HepG2 (cell line): ENCODE measurements around the gene NOP56. TPM values are rescaled to one million over a fixed set of nuclear protein-coding genes. Genes with fewer than 3 reads are reported as not detected.

Experiments
- AFF4 ChIP-seq: sonication (generic); formaldehyde crosslinking; IDR thresholded peaks from 2 replicates; pipeline ENCODE4 v1.4.0; 2020; ENCODE audit warnings: missing genetic modification reagents
- AHR ChIP-seq: IDR thresholded peaks from 2 replicates; pipeline ENCODE4 v1.6.1; 2018; ENCODE audit warnings: missing genetic modification reagents, missing compliant biosample characterization
- ATF7 ChIP-seq, 2 experiments: fragments of 450-650 bp in 1 of 2; sonication (generic) in 1 of 2; formaldehyde crosslinking in 1 of 2; IDR thresholded peaks; 2 replicates each; pipeline versions ENCODE4 v1.4.0 to v1.6.1; 2016 to 2020; ENCODE audit warnings: antibody characterized with exemption in 1 of 2, mild to moderate bottlenecking in 1 of 2, missing genetic modification reagents in 1 of 2
- FOXA1 ChIP-seq, 2 experiments: fragments of 450-650 bp in 1 of 2; sonication (generic) in 1 of 2; formaldehyde crosslinking in 1 of 2; IDR thresholded peaks; 2 replicates each; pipeline versions ENCODE4 v1.4.0 to v1.6.1; 2016 to 2020; ENCODE audit warnings: missing genetic modification reagents in 1 of 2
- HNF4A ChIP-seq: sonication (generic); formaldehyde crosslinking; IDR thresholded peaks from 2 replicates; pipeline ENCODE4 v1.4.0; 2020; ENCODE audit warnings: missing genetic modification reagents
- NR2C2 ChIP-seq: sonication (generic); formaldehyde crosslinking; IDR thresholded peaks from 2 replicates; pipeline ENCODE4 v1.4.0; 2020; ENCODE audit warnings: missing genetic modification reagents, mild to moderate bottlenecking, moderate library complexity, borderline replicate concordance
- RNF219 ChIP-seq: sonication (generic); formaldehyde crosslinking; IDR thresholded peaks from 2 replicates; pipeline ENCODE4 v1.5.0; 2020; ENCODE audit warnings: mild to moderate bottlenecking, missing genetic modification reagents
- SKIL ChIP-seq: sonication (generic); formaldehyde crosslinking; IDR thresholded peaks from 2 replicates; pipeline ENCODE4 v1.8.0; 2022; ENCODE audit warnings: missing genetic modification reagents, mild to moderate bottlenecking, moderate library complexity, borderline replicate concordance
- TARDBP ChIP-seq: sonication (generic); formaldehyde crosslinking; IDR thresholded peaks from 2 replicates; pipeline ENCODE4 v1.8.0; 2022; ENCODE audit warnings: mild to moderate bottlenecking, missing genetic modification reagents
- TMF1 ChIP-seq: sonication (generic); formaldehyde crosslinking; IDR thresholded peaks from 2 replicates; pipeline ENCODE4 v1.8.1; 2022; ENCODE audit warnings: low read depth, missing genetic modification reagents
- ZNF331 ChIP-seq: sonication (generic); formaldehyde crosslinking; IDR thresholded peaks from 2 replicates; pipeline ENCODE4 v1.4.0; 2020; ENCODE audit warnings: missing genetic modification reagents
- ZNF33B ChIP-seq: sonication (generic); formaldehyde crosslinking; IDR thresholded peaks from 2 replicates; pipeline ENCODE4 v1.5.1; 2020; ENCODE audit warnings: mild to moderate bottlenecking, missing genetic modification reagents
- ZNF460 ChIP-seq: sonication (generic); formaldehyde crosslinking; IDR thresholded peaks from 2 replicates; pipeline ENCODE4 v1.5.1; 2020; ENCODE audit warnings: missing genetic modification reagents, mild to moderate bottlenecking, borderline replicate concordance
- ZNF503 ChIP-seq: sonication (generic); formaldehyde crosslinking; IDR thresholded peaks from 2 replicates; pipeline ENCODE4 v1.4.0; 2020; ENCODE audit warnings: missing genetic modification reagents
- ZNF570 ChIP-seq: sonication (generic); formaldehyde crosslinking; IDR thresholded peaks from 2 replicates; pipeline ENCODE4 v1.4.0; 2020; ENCODE audit warnings: mild to moderate bottlenecking, missing genetic modification reagents, borderline replicate concordance
- polyA plus RNA-seq, 8 experiments: library from polyadenylated mRNA; depleted of rRNA in 3 of 8; stranded (reverse) in 7 of 8; unstranded in 1 of 8; fragments of >200 nt; fragmentation: Illumina TruSeq in 4 of 8; extraction: Trizol in 4 of 8; gene quantifications; 2 replicates each; pipeline versions ENCODE4 v1.2.1 to v1.2.3, GENCODE V29; 2011 to 2016; ENCODE audit warnings: low read depth in 4 of 8, missing spikeins in 1 of 8, mixed read lengths in 1 of 8; ENCODE audit not compliant: insufficient read depth in 1 of 8
- total RNA-seq, 5 experiments: library from RNA; depleted of rRNA; stranded (reverse); fragments of >200 nt; fragmentation: Illumina TruSeq; extraction: Trizol; gene quantifications; 2 replicates each; pipeline ENCODE4 v1.2.3, GENCODE V29; 2016; ENCODE audit warnings: low read depth in 1 of 5

Gene NOP56
- total and polyA plus RNA-seq, 2 of the 13 experiments (the other 11 are each of a cell fraction or from before 2014, with no cell fraction given) = 369 to 1,116 TPM

GRCh38 chr20:2651772-2652723 is at the start of gene NOP56 (continued):
- TF ChIP-seq SKIL (CRISPR knock-in tag) (no peak; the same call in none of the 2 replicates), HNF4A (no peak; the same call in 1 of the 2 replicates), RNF219 (CRISPR knock-in tag) (no peak; the same call in 1 of the 2 replicates), NR2C2 (CRISPR knock-in tag) (peak; percentile 72), ATF7 (IDR thresholded peaks at IDR 0.05) (no peak), ATF7 (CRISPR knock-in tag; IDR thresholded peaks at IDR 0.05) (peak; percentile 14; the same call in 1 of the 2 replicates), ZNF33B (CRISPR knock-in tag) (peak; percentile 62), AFF4 (peak; percentile 68; the same call in 1 of the 2 replicates), ZNF331 (CRISPR knock-in tag) (no peak; the same call in 1 of the 2 replicates), TMF1 (CRISPR knock-in tag) (peak; percentile 99), ZNF460 (CRISPR knock-in tag) (0 out of 2 replicates have a peak, but pooled peaks have one; percentile 53), FOXA1 (IDR thresholded peaks at IDR 0.05) (no peak), FOXA1 (CRISPR knock-in tag; IDR thresholded peaks at IDR 0.05) (no peak), ZNF570 (0 out of 2 replicates have a peak, but pooled peaks have one; percentile 18), TARDBP (peak; percentile 77; the same call in 1 of the 2 replicates), AHR (no peak; the same call in 1 of the 2 replicates), ZNF503 (peak; percentile 22)
